GM19351 (cell line): Measurements from ENCODE around the gene FGF12.

Experiments
- ATAC-seq: cut with Tn5 transposase; IDR thresholded peaks from one replicate; pipeline ENCODE4 v1.9.1; 2021; ENCODE audit warnings: mild to moderate bottlenecking, moderate library complexity; ENCODE audit not compliant: unreplicated experiment

FGF12 gene

GRCh38 chr3:192277477-192277876 lies 449.9 kb downstream of the FGF12 start:
- no peak for ATAC-seq

- ATAC-seq, result no peak
These were observed 451.5 kb downstream of the FGF12 start for GRCh38 chr3:192275741-192276355.

- no peak for ATAC-seq
These were observed 453.7 kb downstream of the FGF12 start for GRCh38 chr3:192273697-192274010.

GRCh38 chr3:192273001-192273696 lies 454.2 kb downstream of the FGF12 start:
- no peak for ATAC-seq

- ATAC-seq, result no peak
These were observed 465.3 kb downstream of the FGF12 start for GRCh38 chr3:192262001-192262400.

- ATAC-seq, result no peak
These were observed 466.2 kb downstream of the FGF12 start for GRCh38 chr3:192261135-192261534.

GRCh38 chr3:192260116-192261010 lies 467.0 kb downstream of the FGF12 start:
- no peak for ATAC-seq

- ATAC-seq, result no peak
These were observed 467.7 kb downstream of the FGF12 start for GRCh38 chr3:192259661-192260060.

GRCh38 chr3:192258721-192259120 lies 468.6 kb downstream of the FGF12 start:
- ATAC-seq, result no peak

- no peak for ATAC-seq
These were observed 471.5 kb downstream of the FGF12 start for GRCh38 chr3:192255839-192256238.

GRCh38 chr3:192253138-192253887 lies 474.0 kb downstream of the FGF12 start:
- no peak for ATAC-seq

GRCh38 chr3:192249516-192249915 lies 477.8 kb downstream of the FGF12 start:
- no peak for ATAC-seq

- ATAC-seq, result peak; percentile 37
These were observed 480.3 kb downstream of the FGF12 start for GRCh38 chr3:192246847-192247559.

GRCh38 chr3:192244591-192244990 lies 482.8 kb downstream of the FGF12 start:
- ATAC-seq, result no peak

- ATAC-seq, result no peak
These were observed 487.4 kb downstream of the FGF12 start for GRCh38 chr3:192239956-192240355.

- ATAC-seq, result no peak
These were observed 489.2 kb downstream of the FGF12 start for GRCh38 chr3:192237992-192238608.

- no peak for ATAC-seq
These were observed 497.5 kb downstream of the FGF12 start for GRCh38 chr3:192229866-192230265.

- no peak for ATAC-seq
These were observed 502.6 kb downstream of the FGF12 start for GRCh38 chr3:192224634-192225155.

GRCh38 chr3:192223815-192224214 lies 503.5 kb downstream of the FGF12 start:
- ATAC-seq, result no peak

GRCh38 chr3:192220915-192221314 lies 506.4 kb downstream of the FGF12 start:
- ATAC-seq, result no peak
